Muscle layer of colon (tissue), 2 donors: Measurements from ENCODE around the gene SH2D4B.

Source experiments
- H3K27ac ChIP-seq: one replicate; pipeline ENCODE4 v1.7.0; 2013; ENCODE audit warnings: low read depth, mild to moderate bottlenecking, low read length, moderate library complexity
- H3K27me3 ChIP-seq, 2 donors: one replicate each; pipeline ENCODE4 v1.7.0; 2013; ENCODE audit warnings: low read length in 2 of 2, mild to moderate bottlenecking in 2 of 2; ENCODE audit not compliant: insufficient read depth in 2 of 2, control insufficient read depth in 1 of 2
- H3K36me3 ChIP-seq: one replicate; pipeline ENCODE4 v1.7.0; 2013; ENCODE audit warnings: mild to moderate bottlenecking, low read length; ENCODE audit not compliant: insufficient read depth
- H3K4me1 ChIP-seq: one replicate; pipeline ENCODE4 v1.7.0; 2013; ENCODE audit warnings: mild to moderate bottlenecking, low read length; ENCODE audit not compliant: insufficient read depth
- H3K4me3 ChIP-seq, 2 donors: one replicate each; pipeline ENCODE4 v1.7.0; 2013; ENCODE audit warnings: low read length in 2 of 2, low read depth in 1 of 2, mild to moderate bottlenecking in 1 of 2, moderate library complexity in 1 of 2
- H3K9ac ChIP-seq: one replicate; pipeline ENCODE4 v1.7.0; 2013; ENCODE audit warnings: low read length
- H3K9me3 ChIP-seq: one replicate; pipeline ENCODE4 v1.7.0; 2013; ENCODE audit warnings: mild to moderate bottlenecking, low read length
- donor health status: abdominal sarcoma.
- donor health status: Adenocarcinoma of cecum.

Gene SH2D4B

DNA sequence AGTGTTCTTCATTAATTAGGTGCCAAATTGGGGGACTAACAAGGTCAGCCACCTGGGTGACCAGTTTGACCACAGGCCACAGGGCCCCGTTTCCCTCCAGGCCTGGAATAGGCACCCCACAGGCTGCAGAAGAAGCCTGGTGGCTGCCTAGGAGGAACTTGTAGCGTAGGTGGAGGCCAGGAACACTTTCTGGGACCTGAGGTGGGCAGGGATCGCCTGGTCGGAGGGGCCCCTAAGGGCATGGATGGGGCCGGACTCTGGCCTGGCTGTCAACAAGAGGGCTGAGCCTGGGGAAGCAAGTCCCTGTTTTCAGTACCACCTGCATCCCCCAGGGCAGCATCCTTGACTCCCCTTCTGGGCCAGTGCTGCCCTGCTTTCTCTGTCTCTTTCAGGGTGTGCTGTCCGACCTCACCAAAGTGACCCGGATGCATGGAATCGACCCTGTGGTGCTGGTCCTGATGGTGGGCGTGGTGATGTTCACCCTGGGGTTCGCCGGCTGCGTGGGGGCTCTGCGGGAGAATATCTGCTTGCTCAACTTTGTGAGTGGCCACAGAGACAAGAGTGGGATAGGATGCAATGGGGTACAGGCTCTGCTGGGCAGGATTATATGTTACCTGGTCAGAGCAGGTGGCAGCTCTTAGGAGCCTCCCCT, 30.7 kb upstream of the SH2D4B start:
- H3K9me3 ChIP-seq = no peaks in the 10 kb centered on the region
- peaks cover 25% of the 10 kb centered on the region for H3K36me3 ChIP-seq
- no peak overlapping the region for H3K4me3 ChIP-seq
- H3K4me1 ChIP-seq = peaks cover 31% of the 10 kb centered on the region
- no peaks in the 10 kb centered on the region for H3K27me3 ChIP-seq
- H3K27ac ChIP-seq = no peak overlapping the region
- H3K9ac ChIP-seq = no peak overlapping the region

- no peaks in the 10 kb centered on the region for H3K9me3 ChIP-seq
- H3K4me3 ChIP-seq = no peak overlapping the region
- no peak overlapping the region for H3K27ac ChIP-seq
- H3K27me3 ChIP-seq = no peaks in the 10 kb centered on the region
- H3K9ac ChIP-seq = no peak overlapping the region
- peaks cover 46% of the 10 kb centered on the region for H3K36me3 ChIP-seq
- H3K4me1 ChIP-seq = peaks cover 23% of the 10 kb centered on the region
Observed at GRCh38 chr10:80509108-80509402, 28.6 kb upstream of the SH2D4B start.

DNA sequence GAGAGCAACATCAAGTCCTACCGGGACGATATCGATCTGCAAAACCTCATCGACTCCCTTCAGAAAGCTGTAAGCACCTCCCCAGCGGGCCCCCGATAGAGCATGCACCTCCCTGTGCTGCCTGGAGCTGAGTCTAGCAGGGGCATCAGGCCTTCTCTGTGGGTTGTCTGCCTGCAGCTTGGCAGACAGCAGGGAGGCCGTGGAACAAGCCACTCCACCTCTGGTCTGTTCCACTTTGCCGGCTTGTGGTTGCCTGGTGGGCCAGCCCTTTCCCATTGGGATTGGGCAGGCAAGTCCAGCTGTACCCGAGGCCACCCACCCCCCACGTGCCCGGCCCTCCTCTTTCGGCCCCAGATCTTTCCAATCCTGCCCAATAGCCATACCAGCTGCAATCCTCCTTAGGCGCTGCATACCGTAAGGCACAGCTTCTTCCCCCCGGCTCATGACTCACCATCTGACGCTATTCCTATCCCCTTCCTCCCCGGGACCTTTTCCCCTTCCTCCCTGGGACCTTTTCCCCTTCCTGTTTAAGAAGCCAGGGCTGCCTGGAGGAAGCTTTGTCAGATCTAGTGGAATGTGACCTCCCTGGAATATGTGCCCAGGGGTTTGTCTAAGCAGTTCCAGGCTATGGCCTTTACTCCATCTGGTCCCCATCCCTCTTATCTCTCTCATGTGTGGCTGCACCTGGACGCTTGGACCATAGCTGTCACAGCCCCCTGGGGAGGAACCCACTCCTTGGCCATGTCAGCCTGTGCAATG, 28.1 kb upstream of the SH2D4B start:
- peaks cover 18% of the 10 kb centered on the region for H3K4me1 ChIP-seq
- H3K27ac ChIP-seq = no peak overlapping the region
- H3K9me3 ChIP-seq = no peaks in the 10 kb centered on the region
- no peaks in the 10 kb centered on the region for H3K27me3 ChIP-seq
- peaks cover 52% of the 10 kb centered on the region for H3K36me3 ChIP-seq
- no peak overlapping the region for H3K9ac ChIP-seq
- H3K4me3 ChIP-seq = no peak overlapping the region

GRCh38 chr10:80512031-80512526, 25.6 kb upstream of the SH2D4B start:
- Histone ChIP-seq H3K9ac (no peak overlapping the region), H3K9me3 (no peaks in the 10 kb centered on the region), H3K4me1 (no peaks in the 10 kb centered on the region), H3K36me3 (peaks cover 67% of the 10 kb centered on the region), H3K4me3 (no peak overlapping the region), H3K27ac (no peak overlapping the region), H3K27me3 (no peaks in the 10 kb centered on the region)

DNA sequence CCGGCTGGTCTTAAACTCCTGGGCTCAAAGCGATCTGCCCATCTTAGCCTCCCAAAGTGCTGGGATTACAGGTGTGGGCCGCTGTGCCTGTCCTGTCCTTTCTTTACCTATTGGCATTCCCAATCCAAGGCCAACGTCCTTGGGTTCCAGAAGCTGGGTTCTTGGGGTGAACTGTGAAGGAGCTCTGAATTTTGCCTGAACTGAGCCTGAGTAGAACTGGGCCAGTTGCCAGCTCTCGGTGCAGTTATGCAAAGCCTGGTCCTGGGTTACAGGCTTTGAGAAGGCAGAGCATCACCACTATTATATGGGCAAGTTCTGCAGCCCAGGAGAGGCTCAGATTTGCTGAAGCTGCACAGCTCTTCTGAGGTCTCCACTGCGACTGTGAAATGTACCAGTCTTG, 24.6 kb upstream of the SH2D4B start:
- Histone ChIP-seq H3K27ac (no peak overlapping the region), H3K36me3 (peaks cover 74% of the 10 kb centered on the region), H3K4me3 (no peak overlapping the region), H3K9ac (no peak overlapping the region), H3K27me3 (no peaks in the 10 kb centered on the region), H3K9me3 (no peaks in the 10 kb centered on the region), H3K4me1 (no peaks in the 10 kb centered on the region)

DNA sequence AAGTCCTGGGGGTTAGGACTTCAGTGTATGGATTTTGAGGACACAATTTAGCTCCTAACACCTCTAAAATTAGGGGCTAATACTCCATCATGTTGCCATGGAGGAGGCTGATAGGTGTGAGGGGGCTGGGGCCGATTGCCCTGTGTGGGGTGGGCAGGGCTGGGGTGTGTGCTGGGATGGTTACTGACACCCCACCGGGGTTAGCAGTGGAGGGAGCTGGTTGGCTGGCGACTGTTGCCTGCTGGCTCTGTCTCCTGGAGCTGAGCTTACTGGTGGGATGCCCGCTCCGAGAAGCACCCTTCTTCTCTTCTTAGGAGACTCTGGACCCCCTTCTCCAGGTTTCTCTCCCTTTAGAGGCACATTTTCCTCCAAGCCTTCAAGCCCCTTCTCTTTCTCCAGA, 22.2 kb upstream of the SH2D4B start:
- Histone ChIP-seq H3K36me3 (peaks cover 73% of the 10 kb centered on the region), H3K9me3 (no peaks in the 10 kb centered on the region), H3K9ac (no peak overlapping the region), H3K27me3 (no peaks in the 10 kb centered on the region), H3K4me3 (no peak overlapping the region), H3K4me1 (no peaks in the 10 kb centered on the region), H3K27ac (no peak overlapping the region)

- Histone ChIP-seq H3K27me3 (no peaks in the 10 kb centered on the region), H3K36me3 (peaks cover 73% of the 10 kb centered on the region), H3K9me3 (no peaks in the 10 kb centered on the region), H3K27ac (no peak overlapping the region), H3K4me1 (no peaks in the 10 kb centered on the region), H3K4me3 (no peak overlapping the region), H3K9ac (no peak overlapping the region)
Observed at GRCh38 chr10:80515941-80516340, 21.8 kb upstream of the SH2D4B start.

DNA sequence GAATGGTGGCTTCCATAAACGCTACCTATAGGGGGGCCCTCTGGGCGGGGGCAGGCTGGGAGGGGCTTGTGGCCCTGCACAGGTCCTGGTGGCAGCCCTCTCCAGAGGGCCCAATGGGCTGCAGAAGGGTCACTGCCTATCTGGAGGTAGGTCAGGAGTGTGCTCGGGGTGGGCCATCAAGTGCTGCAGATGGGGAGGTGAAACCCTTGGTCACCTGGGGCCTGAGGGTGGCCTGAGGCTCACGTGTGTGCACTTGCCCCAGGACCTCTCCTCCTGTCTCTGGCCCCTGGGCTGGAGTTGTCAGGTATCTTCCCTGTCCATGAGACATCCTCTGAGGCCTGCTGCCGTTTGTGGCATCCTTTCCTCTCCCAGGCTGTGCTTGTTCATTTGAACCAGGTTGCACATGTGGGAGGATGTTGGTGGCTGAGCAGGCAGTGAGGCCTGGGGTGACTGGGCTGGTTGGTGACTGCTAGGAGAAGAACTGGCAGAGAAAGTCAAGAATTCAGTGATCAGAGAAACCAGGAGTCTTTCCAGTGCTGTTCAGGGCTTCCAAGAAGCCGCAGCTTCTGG, 21.1 kb upstream of the SH2D4B start:
- no peaks in the 10 kb centered on the region for H3K4me1 ChIP-seq
- H3K27ac ChIP-seq = no peak overlapping the region

GRCh38 chr10:80517416-80518142, 20.1 kb upstream of the SH2D4B start:
- Histone ChIP-seq H3K27me3 (no peaks in the 10 kb centered on the region), H3K27ac (no peak overlapping the region), H3K36me3 (peaks cover 63% of the 10 kb centered on the region), H3K4me3 (no peak overlapping the region), H3K9me3 (no peaks in the 10 kb centered on the region), H3K9ac (no peak overlapping the region), H3K4me1 (no peaks in the 10 kb centered on the region)

More for the DNA sequence above, 21.1 kb upstream of the SH2D4B start:
- Histone ChIP-seq H3K36me3 (peaks cover 73% of the 10 kb centered on the region), H3K9me3 (no peaks in the 10 kb centered on the region), H3K4me3 (no peak overlapping the region), H3K27me3 (no peaks in the 10 kb centered on the region), H3K9ac (no peak overlapping the region)

DNA sequence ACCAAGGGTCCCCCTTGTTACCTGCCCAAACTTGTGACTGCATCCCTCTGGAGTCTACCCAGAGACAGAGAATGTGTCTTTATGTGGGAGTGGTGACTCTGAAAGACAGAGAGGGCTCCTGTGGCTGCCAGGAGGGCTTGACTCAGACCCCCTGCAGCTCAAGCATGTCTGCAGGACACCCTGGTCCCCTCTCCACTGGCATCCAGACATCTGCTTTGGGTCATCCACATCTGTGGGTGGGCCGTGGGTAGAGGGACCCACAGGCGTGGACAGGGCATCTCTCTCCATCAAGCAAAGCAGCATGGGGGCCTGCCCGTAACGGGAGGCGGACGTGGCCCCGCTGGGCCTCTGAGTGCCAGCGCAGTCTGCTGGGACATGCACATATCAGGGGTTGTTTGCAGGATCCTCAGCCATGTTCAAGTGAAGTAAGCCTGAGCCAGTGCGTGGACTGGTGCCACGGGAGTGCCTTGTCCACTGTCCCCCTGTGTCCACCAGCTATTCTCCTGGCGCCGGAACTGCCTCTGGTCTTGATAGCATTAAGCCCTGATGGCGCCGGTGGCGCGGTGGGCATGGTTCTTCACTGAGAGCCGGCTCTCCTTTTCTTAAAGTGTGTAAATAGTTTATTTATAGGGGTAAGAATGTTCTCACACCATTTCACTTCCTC, 19.4 kb upstream of the SH2D4B start:
- Histone ChIP-seq H3K9ac (no peak overlapping the region), H3K27ac (no peak overlapping the region), H3K9me3 (no peaks in the 10 kb centered on the region), H3K4me3 (no peak overlapping the region), H3K27me3 (no peaks in the 10 kb centered on the region), H3K4me1 (no peaks in the 10 kb centered on the region), H3K36me3 (peaks cover 56% of the 10 kb centered on the region)

- Histone ChIP-seq H3K4me3 (no peak overlapping the region), H3K27me3 (no peaks in the 10 kb centered on the region), H3K27ac (no peak overlapping the region), H3K9me3 (no peaks in the 10 kb centered on the region), H3K4me1 (no peaks in the 10 kb centered on the region), H3K36me3 (peaks cover 50% of the 10 kb centered on the region), H3K9ac (no peak overlapping the region)
Observed at GRCh38 chr10:80518807-80519360, 18.8 kb upstream of the SH2D4B start.
